Measurements from ENCODE around the gene FERMT3.

Gene FERMT3

GRCh38 chr11:64186492-64187165 is 19.9 kb upstream of the FERMT3 start:
- no peak for DNase-seq

GRCh38 chr11:64192434-64192833 is 14.1 kb upstream of the FERMT3 start:
- DNase-seq = no peak

GRCh38 chr11:64196626-64197025 is 9.9 kb upstream of the FERMT3 start:
- no peak for DNase-seq

DNA sequence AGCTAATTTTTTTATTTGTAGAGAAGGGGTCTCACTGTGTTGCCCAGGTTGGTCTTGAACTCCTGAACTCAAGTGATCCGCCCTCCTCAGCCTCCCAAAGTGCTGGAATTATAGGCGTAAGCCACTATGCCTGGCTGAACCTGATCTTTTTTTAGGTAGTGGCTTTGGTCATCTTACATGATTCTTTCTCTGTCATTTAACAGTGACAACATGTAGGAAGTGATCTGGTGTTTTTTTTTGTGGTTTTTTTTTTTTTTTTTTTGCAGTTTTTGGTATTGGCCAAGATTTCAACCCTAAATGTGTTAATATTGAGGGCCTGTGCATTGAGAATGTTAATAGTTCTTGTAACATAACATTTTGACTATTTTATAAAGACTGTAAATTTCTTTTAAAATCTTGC is 8.0 kb upstream of the FERMT3 start:
- DNase-seq = no peak

GRCh38 chr11:64201543-64201942 is 5.0 kb upstream of the FERMT3 start:
- no peak for DNase-seq

GRCh38 chr11:64202992-64203391 is 3.5 kb upstream of the FERMT3 start:
- DNase-seq = no peak

DNA sequence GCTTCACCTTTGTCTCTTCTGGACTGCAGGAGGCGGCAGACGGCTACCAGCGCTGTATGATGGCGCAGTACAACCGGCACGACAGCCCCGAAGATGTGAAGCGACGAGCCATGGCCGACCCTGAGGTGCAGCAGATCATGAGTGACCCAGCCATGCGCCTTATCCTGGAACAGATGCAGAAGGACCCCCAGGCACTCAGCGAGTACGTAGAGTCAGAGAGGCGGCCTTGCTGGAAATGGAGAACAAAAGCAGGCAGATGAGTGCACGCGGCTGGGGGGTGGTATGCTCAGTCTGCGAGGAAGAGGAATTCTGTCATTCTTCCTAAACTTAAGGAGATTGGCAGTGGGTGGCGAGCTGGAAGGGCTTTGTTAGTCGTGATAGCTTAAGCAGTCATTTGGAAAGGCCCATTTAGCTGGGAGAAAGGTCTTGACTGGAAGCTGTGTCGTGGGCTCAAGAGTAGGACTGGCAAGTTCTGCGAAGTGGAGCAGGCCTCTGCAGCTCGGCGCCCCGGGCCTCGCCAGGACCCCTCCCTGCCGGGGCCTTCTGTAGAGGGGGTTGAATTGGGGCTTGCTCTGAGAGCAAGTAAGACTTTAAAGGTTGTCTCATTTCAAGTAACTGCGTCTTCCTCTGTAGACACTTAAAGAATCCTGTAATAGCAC is 3.0 kb upstream of the FERMT3 start:
- DNase-seq = no peak

DNA sequence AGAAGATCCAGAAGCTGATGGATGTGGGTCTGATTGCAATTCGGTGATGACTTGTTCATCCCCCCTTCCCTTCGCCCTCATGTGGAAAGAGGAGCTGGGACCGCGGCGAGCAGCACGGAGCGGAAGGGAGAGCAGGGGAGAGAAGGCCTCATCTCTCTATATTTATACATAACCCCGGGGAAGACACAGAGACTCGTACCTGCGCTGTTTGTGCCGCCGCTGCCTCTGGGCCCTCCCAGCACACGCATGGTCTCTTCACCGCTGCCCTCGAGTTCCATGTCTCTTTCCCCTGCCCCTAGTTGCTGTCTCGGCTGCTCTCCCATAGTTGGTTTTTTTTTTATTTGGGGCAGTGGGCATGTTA is 2.5 kb upstream of the FERMT3 start:
- no peak for DNase-seq

DNA sequence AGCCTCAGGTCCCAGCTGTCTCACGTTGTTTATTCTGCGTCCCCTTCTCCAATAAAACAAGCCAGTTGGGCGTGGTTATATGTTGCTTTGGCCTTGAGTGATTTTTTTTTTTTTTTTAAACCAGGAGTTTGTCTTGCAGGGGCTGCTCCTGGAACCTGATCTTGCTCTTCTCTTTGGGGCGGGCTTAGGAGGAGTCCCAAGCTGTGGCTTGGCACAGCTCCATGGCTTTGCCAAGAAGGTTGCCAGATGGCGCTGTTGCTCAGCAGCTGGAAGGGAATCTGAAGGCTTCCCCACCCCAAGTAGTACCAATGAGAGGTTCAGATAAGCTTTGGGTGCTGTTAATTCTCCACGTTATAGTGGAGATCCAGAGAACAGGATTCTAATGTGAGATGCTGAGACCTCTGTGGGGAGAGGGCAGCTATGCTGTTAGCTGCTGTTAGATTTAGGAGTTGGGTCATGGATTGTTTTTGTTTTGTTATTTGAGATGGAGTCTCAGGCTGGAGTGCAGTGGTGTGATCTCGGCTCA is 2.0 kb upstream of the FERMT3 start:
- DNase-seq = peak; percentile 75

- DNase-seq = no peak
Observed at GRCh38 chr11:64207256-64208085, 950 bp downstream of the FERMT3 start.

DNA sequence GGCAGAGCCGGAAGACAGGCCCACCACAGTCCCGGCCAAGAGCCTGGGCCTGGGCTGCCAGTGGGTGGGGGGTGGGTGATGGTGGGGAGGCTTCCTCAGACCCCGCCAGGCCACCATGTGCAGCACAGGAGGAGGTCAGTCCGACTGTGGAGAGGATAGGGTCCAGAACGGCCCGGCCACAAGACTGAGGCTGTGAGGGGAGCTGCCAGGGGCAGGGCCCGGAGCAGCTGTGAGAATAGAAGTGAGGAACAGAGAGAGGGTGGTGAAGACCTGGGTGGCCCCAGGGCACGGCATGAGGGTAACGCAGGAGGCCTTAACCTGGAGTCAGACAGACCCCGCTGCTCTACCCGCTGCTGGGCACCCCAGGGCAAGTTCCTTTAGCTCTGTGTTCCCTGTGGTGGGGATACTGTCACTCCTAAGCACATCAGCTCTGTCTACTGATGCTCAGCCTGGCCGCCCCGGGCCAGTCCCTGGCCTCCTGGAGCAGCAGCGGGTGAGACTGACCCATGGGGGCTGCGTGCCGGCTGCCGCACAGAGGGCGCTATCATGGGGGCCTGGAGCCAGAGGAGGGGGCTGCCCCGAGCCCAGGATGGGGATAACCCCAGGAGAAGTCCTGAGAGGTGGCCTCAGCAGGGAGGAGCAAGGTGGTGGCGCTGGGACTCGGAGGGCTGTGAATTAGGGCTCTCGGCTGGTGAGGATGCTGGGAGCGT is 1.7 kb downstream of the FERMT3 start:
- DNase-seq = no peak

DNA sequence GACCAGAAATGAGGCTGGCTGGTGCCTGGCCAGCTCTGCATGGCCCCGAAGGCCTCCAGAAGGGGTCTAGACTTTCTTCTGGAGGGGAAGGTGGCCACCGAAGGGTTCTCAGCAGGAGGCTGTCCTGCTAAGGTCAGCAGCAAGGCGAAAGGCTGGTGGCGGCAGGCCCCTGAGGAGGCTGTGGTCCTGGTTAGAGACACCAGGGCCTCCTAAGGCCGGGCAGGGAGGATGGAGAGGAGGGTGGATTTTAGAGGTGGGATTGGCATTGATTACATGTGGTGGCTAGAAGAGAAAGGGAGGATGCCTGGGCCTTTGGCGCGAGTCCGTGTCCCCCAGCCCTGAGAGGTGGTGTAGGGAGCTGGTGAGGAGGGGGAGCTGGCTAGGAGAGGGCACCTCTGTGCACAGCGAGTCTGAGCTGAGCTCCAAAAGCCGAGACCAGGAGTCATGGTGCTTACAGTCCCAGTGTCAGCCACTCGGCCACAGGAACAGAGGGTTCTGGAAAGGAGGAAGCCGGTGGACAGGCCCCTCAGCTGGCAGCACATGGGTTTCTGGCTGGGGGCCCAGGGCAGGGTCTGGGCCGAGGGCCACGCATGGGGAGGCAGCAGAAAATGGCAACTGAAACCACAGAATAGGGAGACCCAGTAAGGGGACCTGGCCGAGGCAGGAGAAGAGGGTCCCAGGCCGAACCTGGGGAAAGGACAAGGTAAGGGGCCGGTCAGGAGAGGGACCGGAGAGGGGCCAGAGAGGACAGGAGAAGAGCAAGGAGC is 2.5 kb downstream of the FERMT3 start:
- DNase-seq = no peak

- DNase-seq = no peak
Observed at GRCh38 chr11:64209563-64209843, 3.0 kb downstream of the FERMT3 start.

DNA sequence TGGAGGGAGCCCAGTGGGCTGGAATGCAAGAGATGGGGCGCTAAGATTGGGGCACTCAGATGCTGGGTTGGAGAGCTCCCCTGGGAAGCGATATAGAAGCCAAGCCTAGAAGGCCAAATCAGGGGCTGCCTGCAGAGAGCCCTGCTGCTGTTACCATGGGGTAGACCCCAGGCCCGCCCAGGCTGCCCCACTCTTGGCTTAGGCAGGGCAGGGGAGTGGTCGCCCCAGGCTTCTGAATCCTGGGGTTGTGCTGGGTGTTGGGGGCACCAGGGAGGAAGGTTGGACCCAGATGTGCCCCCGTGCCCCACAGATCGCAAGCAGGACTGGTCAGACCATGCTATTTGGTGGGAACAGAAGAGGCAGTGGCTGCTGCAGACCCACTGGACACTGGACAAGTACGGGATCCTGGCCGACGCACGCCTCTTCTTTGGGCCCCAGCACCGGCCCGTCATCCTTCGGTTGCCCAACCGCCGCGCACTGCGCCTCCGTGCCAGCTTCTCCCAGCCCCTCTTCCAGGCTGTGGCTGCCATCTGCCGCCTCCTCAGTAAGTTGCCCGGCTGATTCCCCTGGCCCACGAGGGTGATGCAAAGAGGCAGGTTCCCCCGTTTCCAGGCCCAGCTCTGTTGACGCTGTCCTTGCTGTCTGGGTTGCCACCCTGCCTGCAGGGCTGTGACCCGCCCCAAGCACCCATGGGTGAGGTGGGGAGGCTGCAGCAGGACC is 3.9 kb downstream of the FERMT3 start:
- peak; percentile 52 for DNase-seq

- DNase-seq = no peak
Observed at GRCh38 chr11:64211181-64211872, 4.8 kb downstream of the FERMT3 start.

DNA sequence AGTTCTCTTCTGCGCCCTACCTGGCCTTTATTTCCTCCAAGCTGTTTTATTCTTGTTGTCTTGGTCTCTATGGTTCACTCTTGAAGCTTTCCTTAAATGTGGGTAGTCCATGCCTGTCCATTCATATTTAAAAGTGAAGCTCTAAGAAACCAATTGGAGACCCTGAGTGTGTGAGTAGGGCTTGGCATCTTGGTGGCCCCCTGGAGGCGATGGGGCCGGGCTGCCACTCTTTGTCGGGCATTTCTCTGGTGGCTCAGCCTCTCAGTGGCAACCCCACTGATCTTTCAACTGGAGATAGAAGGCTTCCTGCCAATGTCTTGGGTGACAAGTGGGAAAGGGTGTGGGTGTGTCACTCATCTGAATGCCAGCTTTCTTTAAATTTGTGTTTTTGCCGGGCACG is 10.4 kb downstream of the FERMT3 start:
- no peak for DNase-seq

GRCh38 chr11:64218628-64219353 is 12.3 kb downstream of the FERMT3 start:
- DNase-seq = no peak

- no peak for DNase-seq
Observed at GRCh38 chr11:64219354-64219684, 12.8 kb downstream of the FERMT3 start.

GRCh38 chr11:64219755-64220154 is 13.2 kb downstream of the FERMT3 start:
- DNase-seq = no peak

DNA sequence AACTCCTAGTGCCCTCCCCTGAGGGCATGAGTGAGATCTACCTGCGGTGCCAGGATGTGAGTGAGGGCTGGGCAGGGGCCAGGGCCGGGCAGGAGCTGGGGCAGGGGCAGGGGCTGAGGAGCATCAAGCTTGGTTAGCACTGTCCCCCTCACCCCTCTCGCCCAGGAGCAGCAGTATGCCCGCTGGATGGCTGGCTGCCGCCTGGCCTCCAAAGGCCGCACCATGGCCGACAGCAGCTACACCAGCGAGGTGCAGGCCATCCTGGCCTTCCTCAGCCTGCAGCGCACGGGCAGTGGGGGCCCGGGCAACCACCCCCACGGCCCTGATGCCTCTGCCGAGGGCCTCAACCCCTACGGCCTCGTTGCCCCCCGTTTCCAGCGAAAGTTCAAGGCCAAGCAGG is 13.8 kb downstream of the FERMT3 start:
- no peak for DNase-seq

GRCh38 chr11:64220798-64221197 is 14.3 kb downstream of the FERMT3 start:
- no peak for DNase-seq
